WTC11 (cell line): ENCODE measurements around the gene XIRP2. TPM values are rescaled to one million over a fixed set of nuclear protein-coding genes. Genes with fewer than 3 reads are reported as not detected.

Experiments
- ATAC-seq: fragments of 200-7000 bp; cut with Tn5 transposase; 2 replicates; pipeline ENCODE4 v1.10.0; 2021; ENCODE audit warnings: mild to moderate bottlenecking, moderate library complexity
- CTCF ChIA-PET: fragments of 300-600 bp; sonication (Branson Sonifier 250); formaldehyde crosslinking; loops from one replicate; lab custom pipeline; 2021; ENCODE audit warnings: antibody characterized with exemption; lab: Charles Lee
- POLR2A ChIA-PET: fragments of 350-600 bp; sonication (Branson Sonifier 250); formaldehyde crosslinking; loops from one replicate; lab custom pipeline; 2021; ENCODE audit warnings: antibody characterized with exemption; lab: Charles Lee
- DNase-seq: peaks from one replicate; pipeline ENCODE4 v3.0.0; 2021; ENCODE audit warnings: low spot score
- H3K27ac Mint-ChIP-seq: 2 replicates; pipeline ENCODE4 v1.8.0; 2021; ENCODE audit warnings: mixed read lengths
- H3K27me3 Mint-ChIP-seq: 2 replicates; pipeline ENCODE4 v1.8.0; 2021; ENCODE audit warnings: low read depth, mild to moderate bottlenecking, moderate library complexity, mixed read lengths
- H3K36me3 Mint-ChIP-seq: 2 replicates; pipeline ENCODE4 v1.8.0; 2021; ENCODE audit warnings: mixed read lengths
- H3K4me1 Mint-ChIP-seq: 2 replicates; pipeline ENCODE4 v1.8.0; 2022; ENCODE audit warnings: mixed read lengths
- H3K4me3 Mint-ChIP-seq: 2 replicates; pipeline ENCODE4 v1.8.0; 2021; ENCODE audit warnings: mild to moderate bottlenecking, moderate library complexity, mixed read lengths
- H3K9me3 Mint-ChIP-seq: 2 replicates; pipeline ENCODE4 v1.8.0; 2021; ENCODE audit warnings: mixed read lengths
- CTCF ChIP-seq: fragments of 200-600 bp; IDR thresholded peaks from 2 replicates; pipeline ENCODE4 v1.8.0; 2022; ENCODE audit warnings: antibody characterized with exemption
- FOXJ3 ChIP-seq: sonication (generic); formaldehyde crosslinking; IDR thresholded peaks from 2 replicates; pipeline ENCODE4 v1.9.0; 2021; ENCODE audit warnings: missing genetic modification reagents, mild to moderate bottlenecking, borderline replicate concordance
- FOXK1 ChIP-seq: sonication (generic); formaldehyde crosslinking; IDR thresholded peaks from 2 replicates; pipeline ENCODE4 v1.8.0; 2022; ENCODE audit warnings: mild to moderate bottlenecking, moderate library complexity, missing genetic modification reagents
- FOXP1 ChIP-seq: sonication (generic); formaldehyde crosslinking; IDR thresholded peaks from 2 replicates; pipeline ENCODE4 v1.8.0; 2022; ENCODE audit warnings: missing genetic modification reagents, mild to moderate bottlenecking, moderate library complexity, borderline replicate concordance
- IRF2 ChIP-seq: sonication (generic); formaldehyde crosslinking; IDR thresholded peaks from 2 replicates; pipeline ENCODE4 v1.8.0; 2022; ENCODE audit warnings: low read depth, missing genetic modification reagents, borderline replicate concordance
- NR1H2 ChIP-seq: sonication (generic); formaldehyde crosslinking; IDR thresholded peaks from 2 replicates; pipeline ENCODE4 v1.9.0; 2021; ENCODE audit warnings: mild to moderate bottlenecking, moderate library complexity, missing genetic modification reagents
- NR2C2 ChIP-seq: sonication (generic); formaldehyde crosslinking; IDR thresholded peaks from 2 replicates; pipeline ENCODE4 v1.8.0; 2022; ENCODE audit warnings: mild to moderate bottlenecking, missing genetic modification reagents
- PREB ChIP-seq: sonication (generic); formaldehyde crosslinking; IDR thresholded peaks from 2 replicates; pipeline ENCODE4 v1.8.1; 2022; ENCODE audit warnings: mild to moderate bottlenecking, missing genetic modification reagents, moderate library complexity, borderline replicate concordance
- SP1 ChIP-seq: sonication (generic); formaldehyde crosslinking; conservative IDR thresholded peaks from 2 replicates; pipeline ENCODE4 v1.8.1; 2022; ENCODE audit warnings: missing genetic modification reagents
- TEAD4 ChIP-seq: sonication (generic); formaldehyde crosslinking; IDR thresholded peaks from 2 replicates; pipeline ENCODE4 v1.8.0; 2022; ENCODE audit warnings: mild to moderate bottlenecking, missing genetic modification reagents
- ZNF138 ChIP-seq: sonication (generic); formaldehyde crosslinking; conservative IDR thresholded peaks from 2 replicates; pipeline ENCODE4 v1.8.1; 2022; ENCODE audit warnings: mild to moderate bottlenecking, moderate library complexity, missing genetic modification reagents
- ZNF232 ChIP-seq: sonication (generic); formaldehyde crosslinking; IDR thresholded peaks from 2 replicates; pipeline ENCODE4 v1.8.0; 2022; ENCODE audit warnings: mild to moderate bottlenecking, missing genetic modification reagents
- ZNF263 ChIP-seq: sonication (generic); formaldehyde crosslinking; IDR thresholded peaks from 2 replicates; pipeline ENCODE4 v1.8.1; 2022; ENCODE audit warnings: low read depth, mild to moderate bottlenecking, moderate library complexity, missing genetic modification reagents
- ZNF671 ChIP-seq: fragments of 250-450 bp; sonication (Bioruptor Pico); IDR thresholded peaks from 2 replicates; pipeline ENCODE4 v1.8.0; 2021; ENCODE audit warnings: mild to moderate bottlenecking
- total RNA-seq: library from RNA; stranded (reverse); gene quantifications from 3 replicates; pipeline ENCODE4 v1.2.3, GENCODE V29; 2021
- TF ChIP-seq, protein P1 (sequence below): sonication (generic); formaldehyde crosslinking; IDR thresholded peaks from 2 replicates; pipeline ENCODE4 v1.8.1; 2023; ENCODE audit warnings: mild to moderate bottlenecking, moderate library complexity, missing genetic modification reagents
- TF ChIP-seq, protein P2 (sequence below): sonication (generic); formaldehyde crosslinking; IDR thresholded peaks from 2 replicates; pipeline ENCODE4 v1.8.0; 2022; ENCODE audit warnings: mild to moderate bottlenecking, missing genetic modification reagents
- TF ChIP-seq, protein P3 (sequence below): sonication (generic); formaldehyde crosslinking; IDR thresholded peaks from 2 replicates; pipeline ENCODE4 v1.8.1; 2023; ENCODE audit warnings: mild to moderate bottlenecking, missing genetic modification reagents
- TF ChIP-seq, protein P4 (sequence below): sonication (generic); formaldehyde crosslinking; IDR thresholded peaks from 2 replicates; pipeline ENCODE4 v1.8.1; 2023; ENCODE audit warnings: mild to moderate bottlenecking, missing genetic modification reagents

The XIRP2 gene
- total RNA-seq, 1 experiment from 2014 or later, result 0.87 TPM

DNA sequence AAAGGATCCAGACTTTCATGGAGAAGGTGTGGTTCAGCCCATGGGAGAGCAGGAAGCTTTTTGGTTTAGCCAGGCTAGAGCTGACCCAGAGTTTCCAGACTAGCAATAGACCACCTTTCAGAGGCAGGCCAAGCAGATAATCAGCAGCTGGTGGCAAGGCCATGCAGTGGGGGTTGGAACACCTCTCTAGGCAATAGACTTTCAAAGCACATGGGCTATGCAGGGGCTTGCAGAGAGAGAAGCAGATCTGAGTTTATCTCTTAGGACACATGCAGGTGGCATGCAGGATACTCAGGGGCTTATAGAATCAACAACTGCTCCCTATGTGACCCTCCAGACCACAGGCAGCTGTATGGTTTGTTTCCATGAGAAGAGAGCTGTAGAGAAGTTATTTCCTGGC lies 9.4 kb downstream of the XIRP2 start (continued):
- TF ChIP-seq ZNF263 (CRISPR knock-in tag), result no peak

- Mint-ChIP-seq H3K36me3 (no peaks in the 10 kb centered on the region), H3K27me3 (no peaks in the 10 kb centered on the region)
- no peak for DNase-seq
- TF ChIP-seq NR2C2 (CRISPR knock-in tag) (no peak), FOXK1 (CRISPR knock-in tag) (no peak), PREB (CRISPR knock-in tag) (no peak), TEAD4 (no peak), ZNF232 (CRISPR knock-in tag) (no peak), ZNF138 (CRISPR knock-in tag) (no peak), FOXP1 (no peak), NR1H2 (CRISPR knock-in tag) (no peak), ZNF671 (CRISPR knock-in tag) (no peak), FOXJ3 (CRISPR knock-in tag) (no peak), IRF2 (CRISPR knock-in tag) (no peak), SP1 (CRISPR knock-in tag) (no peak)
- TF ChIP-seq, protein P1, sequence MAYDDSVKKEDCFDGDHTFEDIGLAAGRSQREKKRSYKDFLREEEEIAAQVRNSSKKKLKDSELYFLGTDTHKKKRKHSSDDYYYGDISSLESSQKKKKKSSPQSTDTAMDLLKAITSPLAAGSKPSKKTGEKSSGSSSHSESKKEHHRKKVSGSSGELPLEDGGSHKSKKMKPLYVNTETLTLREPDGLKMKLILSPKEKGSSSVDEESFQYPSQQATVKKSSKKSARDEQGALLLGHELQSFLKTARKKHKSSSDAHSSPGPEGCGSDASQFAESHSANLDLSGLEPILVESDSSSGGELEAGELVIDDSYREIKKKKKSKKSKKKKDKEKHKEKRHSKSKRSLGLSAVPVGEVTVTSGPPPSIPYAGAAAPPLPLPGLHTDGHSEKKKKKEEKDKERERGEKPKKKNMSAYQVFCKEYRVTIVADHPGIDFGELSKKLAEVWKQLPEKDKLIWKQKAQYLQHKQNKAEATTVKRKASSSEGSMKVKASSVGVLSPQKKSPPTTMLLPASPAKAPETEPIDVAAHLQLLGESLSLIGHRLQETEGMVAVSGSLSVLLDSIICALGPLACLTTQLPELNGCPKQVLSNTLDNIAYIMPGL (CRISPR knock-in tag), result no peak
- TF ChIP-seq, protein P2, sequence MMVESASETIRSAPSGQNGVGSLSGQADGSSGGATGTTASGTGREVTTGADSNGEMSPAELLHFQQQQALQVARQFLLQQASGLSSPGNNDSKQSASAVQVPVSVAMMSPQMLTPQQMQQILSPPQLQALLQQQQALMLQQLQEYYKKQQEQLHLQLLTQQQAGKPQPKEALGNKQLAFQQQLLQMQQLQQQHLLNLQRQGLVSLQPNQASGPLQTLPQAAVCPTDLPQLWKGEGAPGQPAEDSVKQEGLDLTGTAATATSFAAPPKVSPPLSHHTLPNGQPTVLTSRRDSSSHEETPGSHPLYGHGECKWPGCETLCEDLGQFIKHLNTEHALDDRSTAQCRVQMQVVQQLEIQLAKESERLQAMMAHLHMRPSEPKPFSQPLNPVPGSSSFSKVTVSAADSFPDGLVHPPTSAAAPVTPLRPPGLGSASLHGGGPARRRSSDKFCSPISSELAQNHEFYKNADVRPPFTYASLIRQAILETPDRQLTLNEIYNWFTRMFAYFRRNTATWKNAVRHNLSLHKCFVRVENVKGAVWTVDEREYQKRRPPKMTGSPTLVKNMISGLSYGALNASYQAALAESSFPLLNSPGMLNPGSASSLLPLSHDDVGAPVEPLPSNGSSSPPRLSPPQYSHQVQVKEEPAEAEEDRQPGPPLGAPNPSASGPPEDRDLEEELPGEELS (CRISPR knock-in tag), result no peak
- TF ChIP-seq, protein P3, sequence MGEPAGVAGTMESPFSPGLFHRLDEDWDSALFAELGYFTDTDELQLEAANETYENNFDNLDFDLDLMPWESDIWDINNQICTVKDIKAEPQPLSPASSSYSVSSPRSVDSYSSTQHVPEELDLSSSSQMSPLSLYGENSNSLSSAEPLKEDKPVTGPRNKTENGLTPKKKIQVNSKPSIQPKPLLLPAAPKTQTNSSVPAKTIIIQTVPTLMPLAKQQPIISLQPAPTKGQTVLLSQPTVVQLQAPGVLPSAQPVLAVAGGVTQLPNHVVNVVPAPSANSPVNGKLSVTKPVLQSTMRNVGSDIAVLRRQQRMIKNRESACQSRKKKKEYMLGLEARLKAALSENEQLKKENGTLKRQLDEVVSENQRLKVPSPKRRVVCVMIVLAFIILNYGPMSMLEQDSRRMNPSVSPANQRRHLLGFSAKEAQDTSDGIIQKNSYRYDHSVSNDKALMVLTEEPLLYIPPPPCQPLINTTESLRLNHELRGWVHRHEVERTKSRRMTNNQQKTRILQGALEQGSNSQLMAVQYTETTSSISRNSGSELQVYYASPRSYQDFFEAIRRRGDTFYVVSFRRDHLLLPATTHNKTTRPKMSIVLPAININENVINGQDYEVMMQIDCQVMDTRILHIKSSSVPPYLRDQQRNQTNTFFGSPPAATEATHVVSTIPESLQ (CRISPR knock-in tag), result no peak
- TF ChIP-seq, all 79 proteins: peak for 0
- ATAC-seq, result no peak
- H3K4me3 Mint-ChIP-seq, result no peak overlapping the region
- POLR2A ChIA-PET, result no interaction called here
- CTCF ChIA-PET, result no interaction called here
- H3K27ac Mint-ChIP-seq, result no peak overlapping the region
- H3K9me3 Mint-ChIP-seq, result no peaks in the 10 kb centered on the region
- no peaks in the 10 kb centered on the region for H3K4me1 Mint-ChIP-seq
These were observed 11.4 kb downstream of the XIRP2 start for GRCh38 chr2:166899676-166900075.

DNA sequence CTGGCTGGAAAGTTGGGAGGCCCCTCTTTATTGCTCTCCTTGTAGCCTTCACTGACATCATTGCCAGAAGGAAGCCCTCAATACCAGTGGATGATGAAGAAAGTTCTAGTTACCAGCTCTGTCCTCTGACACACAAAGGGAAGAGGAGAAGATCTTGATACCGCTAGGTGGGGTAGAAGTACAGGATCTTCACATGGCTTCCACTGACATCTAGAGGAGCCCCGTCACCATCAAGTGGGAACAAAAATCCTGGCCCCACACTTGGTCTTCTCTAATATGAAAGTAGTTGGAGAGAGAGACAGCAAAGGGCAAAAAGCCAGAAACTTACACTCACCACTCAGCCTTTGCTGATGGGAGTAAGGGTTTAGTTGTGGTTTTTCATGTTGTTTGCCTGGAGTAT lies 12.4 kb downstream of the XIRP2 start:
- Mint-ChIP-seq H3K36me3 (no peaks in the 10 kb centered on the region), H3K4me1 (no peaks in the 10 kb centered on the region), H3K4me3 (no peak overlapping the region), H3K9me3 (no peaks in the 10 kb centered on the region), H3K27ac (no peak overlapping the region), H3K27me3 (no peaks in the 10 kb centered on the region)
- DNase-seq, result no peak
- POLR2A ChIA-PET, result interaction anchor here (0.5 kb wide), 1 partner anchor 190 kb away, joined by 3 read pairs; no protein-coding TSS in a partner anchor
- CTCF ChIA-PET, result interaction anchor here (0.6 to 1.3 kb wide), 11 partner anchors 17 to 1218 kb away, joined by 3 to 9 read pairs (median 4); no protein-coding TSS in a partner anchor
- peak; percentile 97 for ATAC-seq
- TF ChIP-seq, protein P4, sequence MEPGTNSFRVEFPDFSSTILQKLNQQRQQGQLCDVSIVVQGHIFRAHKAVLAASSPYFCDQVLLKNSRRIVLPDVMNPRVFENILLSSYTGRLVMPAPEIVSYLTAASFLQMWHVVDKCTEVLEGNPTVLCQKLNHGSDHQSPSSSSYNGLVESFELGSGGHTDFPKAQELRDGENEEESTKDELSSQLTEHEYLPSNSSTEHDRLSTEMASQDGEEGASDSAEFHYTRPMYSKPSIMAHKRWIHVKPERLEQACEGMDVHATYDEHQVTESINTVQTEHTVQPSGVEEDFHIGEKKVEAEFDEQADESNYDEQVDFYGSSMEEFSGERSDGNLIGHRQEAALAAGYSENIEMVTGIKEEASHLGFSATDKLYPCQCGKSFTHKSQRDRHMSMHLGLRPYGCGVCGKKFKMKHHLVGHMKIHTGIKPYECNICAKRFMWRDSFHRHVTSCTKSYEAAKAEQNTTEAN (CRISPR knock-in tag), result no peak
- TF ChIP-seq CTCF, result peak; percentile 27; the same call in 1 of the 2 replicates
